ENCODE measurements around the gene TMEM91.

DNA sequence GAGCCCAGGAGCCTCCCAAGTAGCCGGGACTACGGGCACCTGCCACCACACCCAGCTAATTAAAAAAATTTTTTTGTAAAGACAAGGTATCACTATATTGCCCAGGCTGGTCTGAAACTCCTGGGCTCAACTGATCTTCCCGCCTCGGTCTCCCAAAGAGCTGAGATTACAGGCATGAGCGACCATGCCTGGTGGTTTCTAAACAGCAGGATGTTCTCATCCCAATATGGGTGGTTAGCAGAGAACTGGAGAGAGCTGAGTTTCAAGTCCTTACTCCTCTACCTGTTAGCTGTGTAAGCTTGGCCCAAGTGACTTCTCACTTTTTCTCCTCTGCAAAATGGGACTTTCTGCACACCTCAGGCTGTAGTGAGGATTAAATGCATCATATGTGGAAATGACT is 8.0 kb downstream of the TMEM91 start:
- TF ChIP-seq, protein P1, sequence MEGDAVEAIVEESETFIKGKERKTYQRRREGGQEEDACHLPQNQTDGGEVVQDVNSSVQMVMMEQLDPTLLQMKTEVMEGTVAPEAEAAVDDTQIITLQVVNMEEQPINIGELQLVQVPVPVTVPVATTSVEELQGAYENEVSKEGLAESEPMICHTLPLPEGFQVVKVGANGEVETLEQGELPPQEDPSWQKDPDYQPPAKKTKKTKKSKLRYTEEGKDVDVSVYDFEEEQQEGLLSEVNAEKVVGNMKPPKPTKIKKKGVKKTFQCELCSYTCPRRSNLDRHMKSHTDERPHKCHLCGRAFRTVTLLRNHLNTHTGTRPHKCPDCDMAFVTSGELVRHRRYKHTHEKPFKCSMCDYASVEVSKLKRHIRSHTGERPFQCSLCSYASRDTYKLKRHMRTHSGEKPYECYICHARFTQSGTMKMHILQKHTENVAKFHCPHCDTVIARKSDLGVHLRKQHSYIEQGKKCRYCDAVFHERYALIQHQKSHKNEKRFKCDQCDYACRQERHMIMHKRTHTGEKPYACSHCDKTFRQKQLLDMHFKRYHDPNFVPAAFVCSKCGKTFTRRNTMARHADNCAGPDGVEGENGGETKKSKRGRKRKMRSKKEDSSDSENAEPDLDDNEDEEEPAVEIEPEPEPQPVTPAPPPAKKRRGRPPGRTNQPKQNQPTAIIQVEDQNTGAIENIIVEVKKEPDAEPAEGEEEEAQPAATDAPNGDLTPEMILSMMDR (IDR thresholded peaks at IDR 0.05; ENCODE audit: low read length), result no peak
- TF ChIP-seq EZH2phosphoT487 (IDR thresholded peaks at IDR 0.05; ENCODE audit: low read length), result no peak
- TF ChIP-seq EZH2 (optimal IDR thresholded peaks at IDR 0.05; ENCODE audit: low read depth, low read length), result no peak
